Head of caudate nucleus (tissue), 42 donors: ENCODE measurements around the gene DEUP1.
"Not testable (repeated sequence)": the region's sequence is repeated elsewhere in the genome, so short reads cannot be mapped to it uniquely, and the experiment has no call there.

Source experiments
- DNase-seq, 42 donors: peaks; one replicate each; pipeline versions ENCODE4 v3.0.0 to v3.0.0-alpha.2; 2020 to 2021; ENCODE audit warnings: mixed read lengths in 7 of 42
- intact Hi-C: fragments of 100-400 bp; cut with DNase I; formaldehyde crosslinking; loops from one replicate; pipeline ENCODE4 v1.15.0; 2022

The DEUP1 gene

DNA sequence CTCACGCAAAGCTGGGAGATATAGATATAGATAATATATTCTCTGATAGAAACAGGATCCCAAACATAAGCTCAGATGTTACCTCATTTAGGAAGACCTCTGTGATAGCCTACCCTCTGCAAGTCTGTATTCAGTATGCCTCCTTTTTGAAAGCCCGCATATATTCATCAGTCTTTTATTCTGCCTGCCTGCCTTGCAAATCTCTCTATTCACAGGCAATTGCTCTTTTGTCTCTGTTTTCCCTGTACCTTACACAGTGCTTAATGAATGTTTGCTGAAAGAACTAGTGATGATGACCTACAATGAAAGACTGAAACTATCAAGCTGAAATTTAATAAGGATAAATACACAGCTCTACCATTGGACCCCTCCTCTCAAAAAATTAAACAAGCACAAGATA is 18.4 kb downstream of the DEUP1 start:
- intact Hi-C loops, result no loop called here
- DNase-seq, result no peak

DNA sequence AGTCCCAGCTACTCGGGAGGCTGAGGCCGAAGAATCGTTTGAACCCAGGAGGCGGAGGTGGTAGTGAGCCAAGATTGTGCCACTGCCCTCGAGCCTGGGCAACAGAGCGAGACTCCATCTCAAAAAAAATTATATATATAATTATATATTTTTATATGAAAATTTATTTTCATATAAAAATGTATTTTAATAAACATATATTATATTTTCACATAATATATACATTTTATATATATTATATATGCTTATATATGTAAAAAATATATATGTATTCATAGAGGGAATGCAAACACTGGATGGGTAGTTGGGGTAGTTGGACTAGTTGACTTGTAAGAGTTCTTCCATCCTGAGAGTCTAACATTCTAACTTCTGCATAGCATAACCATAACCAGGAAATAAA is 20.3 kb downstream of the DEUP1 start:
- no peak for DNase-seq

DNA sequence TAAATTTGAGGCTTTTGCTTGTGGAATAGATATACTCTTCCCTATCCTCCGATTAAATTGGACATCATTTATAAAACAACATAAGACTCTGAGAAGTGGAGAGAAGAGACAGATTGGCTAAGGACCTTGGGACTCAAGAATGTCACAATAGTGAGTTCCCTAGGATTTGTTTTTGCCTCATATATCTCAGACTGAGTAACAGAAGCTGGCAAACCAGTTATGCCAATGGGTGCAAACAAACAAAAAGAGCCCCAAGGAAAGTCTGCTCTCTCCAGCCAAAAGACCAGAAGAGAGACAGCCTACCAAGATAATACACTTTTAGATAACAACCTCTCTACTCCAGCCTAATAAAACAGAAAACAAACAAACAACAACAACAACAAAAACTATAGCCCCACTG is 28.9 kb downstream of the DEUP1 start:
- DNase-seq, result no peak
- intact Hi-C loops, result no loop called here

More for the DNA sequence above, 20.3 kb downstream of the DEUP1 start:
- intact Hi-C loops, result no loop called here

DNA sequence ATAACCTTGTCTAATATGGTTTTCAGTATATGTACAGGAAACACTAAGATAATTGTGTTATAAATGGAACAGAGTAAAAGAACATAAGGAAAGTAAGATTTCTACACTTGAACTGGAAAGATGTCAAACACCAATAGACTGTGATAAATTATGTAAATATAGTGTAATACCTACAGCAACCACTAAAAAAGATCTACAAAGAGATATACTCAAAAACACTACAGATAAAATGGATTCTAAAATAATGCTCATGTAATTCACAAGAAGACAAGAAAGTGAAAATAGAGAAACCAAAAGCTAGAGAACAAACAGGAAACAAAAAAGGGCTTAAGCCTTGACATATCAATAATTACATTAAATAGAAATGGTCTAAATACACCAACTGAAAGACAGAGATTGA is 30.9 kb downstream of the DEUP1 start:
- intact Hi-C loops, result no loop called here
- DNase-seq, result no peak

- no peak for DNase-seq
- intact Hi-C loops, result no loop called here
Measured at GRCh38 chr11:93368022-93368421, 37.5 kb downstream of the DEUP1 start.

GRCh38 chr11:93370260-93370659 is 39.7 kb downstream of the DEUP1 start:
- no peak for DNase-seq
- intact Hi-C loops, result no loop called here

GRCh38 chr11:93389737-93390136 is 59.2 kb downstream of the DEUP1 start:
- intact Hi-C loops, result no loop called here
- no peak for DNase-seq

DNA sequence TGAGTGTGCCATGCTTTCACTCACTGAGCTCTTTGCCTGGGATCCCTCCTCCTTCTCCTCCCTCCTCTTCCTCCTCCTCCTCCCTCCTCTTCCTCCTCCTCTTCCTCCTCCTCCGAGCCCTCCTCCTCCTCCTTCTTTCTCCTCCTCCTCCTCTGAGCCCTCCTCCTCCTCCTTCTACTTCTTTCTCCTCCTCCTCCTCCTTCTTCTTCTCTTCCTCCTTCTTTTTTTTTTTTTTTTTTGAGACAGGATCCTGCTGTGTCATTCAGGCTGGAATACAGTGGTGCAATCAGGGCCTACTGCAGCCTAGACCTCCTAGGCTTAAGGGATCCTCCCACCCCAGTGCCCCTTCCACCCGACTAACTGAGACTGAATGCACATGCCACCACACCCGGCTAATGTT is 62.3 kb downstream of the DEUP1 start:
- no peak for DNase-seq
- intact Hi-C loops, result no loop called here

- intact Hi-C loops, result no loop called here
Measured at GRCh38 chr11:93393386-93393785, 62.8 kb downstream of the DEUP1 start.

DNA sequence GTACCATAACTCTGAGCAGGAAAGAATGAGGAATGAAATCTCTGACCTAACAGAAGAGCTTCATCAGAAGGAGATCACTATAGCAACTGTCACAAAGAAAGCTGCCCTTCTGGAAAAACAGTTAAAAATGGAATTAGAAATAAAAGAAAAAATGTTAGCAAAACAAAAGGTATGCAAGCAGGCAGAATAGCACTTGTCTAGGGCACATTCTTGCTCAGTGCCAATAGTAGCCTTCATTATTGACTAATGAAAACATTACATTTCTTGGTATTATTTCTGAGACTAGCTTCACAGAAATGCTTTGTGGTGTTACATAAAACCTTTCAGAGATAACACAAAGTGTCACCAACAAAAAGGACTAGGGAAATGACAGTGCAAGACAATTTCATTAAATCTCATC is 63.9 kb downstream of the DEUP1 start:
- no peak for DNase-seq
- intact Hi-C loops, result no loop called here

More at GRCh38 chr11:93393386-93393785, 62.8 kb downstream of the DEUP1 start:
- no peak for DNase-seq

GRCh38 chr11:93396316-93396715 is 65.8 kb downstream of the DEUP1 start:
- DNase-seq, result no peak
- intact Hi-C loops, result no loop called here

DNA sequence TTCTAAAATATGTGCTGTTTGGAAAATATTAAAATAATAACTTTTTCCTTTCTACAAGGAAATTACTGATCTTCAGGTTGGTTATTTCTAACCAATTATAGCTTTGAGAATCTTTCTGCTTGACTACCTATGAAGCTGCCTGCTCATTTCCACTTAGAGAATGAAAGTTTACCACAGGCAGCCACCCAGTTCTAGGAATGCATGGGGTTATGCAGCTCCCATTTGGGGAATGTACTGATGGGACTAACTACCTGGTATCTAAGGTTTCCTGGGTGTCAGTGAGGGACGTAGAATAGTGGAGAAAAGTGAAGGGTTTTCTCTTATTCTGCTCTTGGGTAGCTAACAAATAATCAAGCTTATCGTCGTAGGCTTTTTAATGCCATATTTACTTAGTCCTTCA is 73.4 kb downstream of the DEUP1 start:
- intact Hi-C loops, result no loop called here
- no peak for DNase-seq

- intact Hi-C loops, result no loop called here
- DNase-seq, result no peak
Measured at GRCh38 chr11:93407777-93408401, 77.3 kb downstream of the DEUP1 start.

DNA sequence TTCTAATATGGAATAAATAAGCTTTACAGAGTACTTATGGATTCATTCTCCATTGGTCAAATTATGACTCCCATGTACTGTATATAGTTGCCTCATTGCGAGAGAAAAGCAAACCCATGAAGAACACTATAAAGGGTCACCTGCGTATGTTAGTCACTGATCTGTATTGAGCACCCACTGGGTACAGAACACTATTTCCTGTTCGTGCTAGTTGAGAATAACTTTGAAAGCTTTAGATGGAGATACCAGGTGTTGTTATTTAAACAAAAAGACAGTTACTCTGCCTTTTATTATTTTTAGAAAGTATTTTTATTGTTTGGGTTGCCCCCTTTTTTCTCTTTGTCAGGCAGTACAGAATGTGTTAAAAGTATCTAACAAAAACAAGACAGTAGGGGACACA is 79.9 kb downstream of the DEUP1 start:
- no peak for DNase-seq
- intact Hi-C loops, result no loop called here

GRCh38 chr11:93411705-93412104 is 81.2 kb downstream of the DEUP1 start:
- intact Hi-C loops, result no loop called here
- no peak for DNase-seq

GRCh38 chr11:93432247-93432646 is 101.7 kb downstream of the DEUP1 start:
- no peak for DNase-seq
- intact Hi-C loops, result no loop called here

- DNase-seq, intact Hi-C loops: not testable (repeated sequence)
Measured at GRCh38 chr11:93443232-93443631, 112.7 kb downstream of the DEUP1 start.

DNA sequence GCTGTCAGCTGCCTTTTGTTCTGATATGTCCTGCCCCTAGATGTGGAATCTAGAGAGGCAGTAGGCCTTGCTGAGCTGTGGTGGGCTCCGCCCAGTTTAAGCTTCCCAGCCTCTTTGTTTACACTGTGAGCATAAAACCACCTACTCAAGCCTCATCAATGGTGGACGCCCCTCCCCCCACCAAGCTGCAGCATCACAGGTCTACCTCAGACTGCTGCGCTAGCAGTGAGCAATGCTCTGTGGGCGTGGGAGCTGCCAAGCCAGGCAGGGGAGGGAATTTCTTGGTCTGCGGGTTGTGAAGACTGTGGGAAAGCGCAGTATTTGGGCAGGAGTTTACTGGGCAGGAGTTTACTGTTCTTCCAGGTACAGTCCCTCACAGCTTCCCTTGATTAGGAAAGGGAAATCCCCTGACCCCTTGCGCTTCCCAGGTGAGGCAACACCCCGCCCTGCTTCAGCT is 114.1 kb downstream of the DEUP1 start:
- intact Hi-C loops, result no loop called here
- DNase-seq, result peak in 11 of 42 donors; percentile 4 to 25 (median 13)

- intact Hi-C loops, result no loop called here
- no peak for DNase-seq
Measured at GRCh38 chr11:93458286-93458685, 127.7 kb downstream of the DEUP1 start.

DNA sequence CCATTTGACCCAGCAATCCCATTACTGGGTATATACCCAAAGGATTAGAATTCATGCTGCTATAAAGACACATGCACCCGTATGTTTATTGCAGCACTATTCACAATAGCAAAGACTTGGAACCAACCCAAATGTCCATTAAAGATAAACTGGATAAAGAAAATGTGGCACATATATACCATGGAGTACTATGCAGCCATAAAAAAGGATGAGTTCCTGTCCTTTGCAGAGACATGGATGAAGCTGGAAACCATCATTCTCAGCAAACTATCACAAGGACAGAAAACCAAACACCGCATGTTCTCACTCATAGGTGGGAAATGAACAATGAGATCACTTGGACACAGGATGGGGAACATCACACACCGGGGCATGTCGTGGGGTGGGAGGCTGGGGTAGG is 133.1 kb downstream of the DEUP1 start:
- intact Hi-C loops, DNase-seq: not testable (repeated sequence)

GRCh38 chr11:93464927-93465540 is 134.5 kb downstream of the DEUP1 start:
- DNase-seq, result no peak
- intact Hi-C loops, result no loop called here
